Ascending aorta (tissue), 2 donors: ENCODE data around the gene SERPINB6. TPM values are rescaled to one million over a fixed set of nuclear protein-coding genes. Genes with fewer than 3 reads are reported as not detected.
A peak's percentile ranks its signal among the peaks of the same experiment; 100 is the strongest.

Experiments
- DNase-seq, 2 donors: peaks; one replicate each; pipeline ENCODE4 v3.0.0-alpha.2; 2019; ENCODE audit warnings: low spot score in 2 of 2
- H3K27ac ChIP-seq, 2 donors: fragments of 200-600 bp; sonication (generic); one replicate each; pipeline ENCODE4 v1.5.1; 2016 to 2017; ENCODE audit warnings: mild to moderate bottlenecking in 1 of 2
- H3K27me3 ChIP-seq: fragments of 200-600 bp; sonication (generic); one replicate; pipeline ENCODE4 v1.5.1; 2017
- H3K36me3 ChIP-seq, 2 donors: fragments of 200-600 bp; sonication (generic); one replicate each; pipeline ENCODE4 v1.5.1; 2016
- H3K4me1 ChIP-seq, 2 donors: fragments of 200-600 bp; sonication (generic); one replicate each; pipeline ENCODE4 v1.5.1; 2016 to 2017; ENCODE audit warnings: mild to moderate bottlenecking in 1 of 2
- H3K4me3 ChIP-seq, 2 donors: fragments of 200-600 bp; sonication (generic); one replicate each; pipeline ENCODE4 v1.5.1; 2016 to 2017; ENCODE audit warnings: mild to moderate bottlenecking in 1 of 2
- H3K9me3 ChIP-seq, 2 donors: fragments of 200-600 bp; sonication (generic); one replicate each; pipeline ENCODE4 v1.5.1; 2016
- CTCF ChIP-seq, 3 experiments: fragments of 200-600 bp in 2 of 3; fragments of 450-650 bp in 1 of 3; sonication (generic) in 2 of 3; IDR thresholded peaks; one replicate each; pipeline ENCODE4 v1.5.1; 2016 to 2019; ENCODE audit warnings: antibody characterized with exemption in 3 of 3, mild to moderate bottlenecking in 1 of 3, moderate library complexity in 1 of 3
- intact Hi-C: fragments of 100-400 bp; cut with DNase I; formaldehyde crosslinking; loops from one replicate; pipeline ENCODE4 v1.15.1; 2023
- total RNA-seq: library from RNA; depleted of rRNA; stranded (reverse); fragments of >200 nt; gene quantifications from one replicate; pipeline ENCODE4 v1.1.0, GENCODE V29; 2016

The SERPINB6 gene
- total RNA-seq, 1 donor from 2014 or later = 222 TPM

- DNase-seq = no peak
- Histone ChIP-seq H3K9me3 (no peaks in the 10 kb centered on the region), H3K4me3 (peak overlapping the region; percentile 78 to 86), H3K27ac (peak overlapping the region; percentile 95 to 98), H3K27me3 (no peaks in the 10 kb centered on the region), H3K36me3 (no peaks in the 10 kb centered on the region), H3K4me1 (peaks cover 6 to 8% of the 10 kb centered on the region in 2 donors)
- TF ChIP-seq CTCF (IDR thresholded peaks at IDR 0.05) = no peak
- intact Hi-C loops = loop anchor here (1.0 to 2.0 kb wide), 3 partner anchors 17 to 223 kb away; partner anchors contain the start of genes SERPINB6 and WRNIP1
Observed at GRCh38 chr6:2988094-2988425, 16.7 kb upstream of the SERPINB6 start.

GRCh38 chr6:2986722-2987221 lies 15.4 kb upstream of the SERPINB6 start:
- Histone ChIP-seq H3K36me3 (no peaks in the 10 kb centered on the region), H3K4me3 (no peak overlapping the region), H3K9me3 (no peaks in the 10 kb centered on the region), H3K4me1 (peaks cover 14 to 17% of the 10 kb centered on the region in 2 donors), H3K27ac (peak overlapping the region; percentile 95 to 98), H3K27me3 (no peaks in the 10 kb centered on the region)
- no peak for DNase-seq
- no peak for TF ChIP-seq CTCF (IDR thresholded peaks at IDR 0.05)
- intact Hi-C loops = no loop called here

GRCh38 chr6:2984738-2985406 lies 13.5 kb upstream of the SERPINB6 start:
- no peak overlapping the region for H3K4me3 ChIP-seq
- H3K27me3 ChIP-seq = no peaks in the 10 kb centered on the region
- H3K9me3 ChIP-seq = no peaks in the 10 kb centered on the region
- no peak for TF ChIP-seq CTCF (IDR thresholded peaks at IDR 0.05)
- peaks cover 16 to 17% of the 10 kb centered on the region in 2 donors for H3K4me1 ChIP-seq
- no peak for DNase-seq
- intact Hi-C loops = no loop called here
- no peaks in the 10 kb centered on the region for H3K36me3 ChIP-seq
- H3K27ac ChIP-seq = no peak overlapping the region

- no peaks in the 10 kb centered on the region for H3K36me3 ChIP-seq
- no peak for DNase-seq
- intact Hi-C loops = no loop called here
- H3K27ac ChIP-seq = peak overlapping the region; percentile 82 to 87
- no peaks in the 10 kb centered on the region for H3K9me3 ChIP-seq
- H3K4me1 ChIP-seq = peaks cover 10 to 11% of the 10 kb centered on the region in 2 donors
- no peaks in the 10 kb centered on the region for H3K27me3 ChIP-seq
- no peak overlapping the region for H3K4me3 ChIP-seq
- no peak for TF ChIP-seq CTCF (IDR thresholded peaks at IDR 0.05)
Observed at GRCh38 chr6:2982426-2983117, 11.2 kb upstream of the SERPINB6 start.

GRCh38 chr6:2980465-2980855 lies 9.1 kb upstream of the SERPINB6 start:
- no peak overlapping the region for H3K27ac ChIP-seq
- H3K9me3 ChIP-seq = no peaks in the 10 kb centered on the region
- peaks cover 10 to 11% of the 10 kb centered on the region in 2 donors for H3K4me1 ChIP-seq
- no peaks in the 10 kb centered on the region for H3K27me3 ChIP-seq
- intact Hi-C loops = no loop called here
- TF ChIP-seq CTCF (IDR thresholded peaks at IDR 0.05) = no peak
- no peaks in the 10 kb centered on the region for H3K36me3 ChIP-seq
- no peak for DNase-seq
- H3K4me3 ChIP-seq = no peak overlapping the region
